GM19043 (cell line): ENCODE results near the gene SCNN1B.
"Not testable (repeated sequence)": the region's sequence is repeated elsewhere in the genome, so short reads cannot be mapped to it uniquely, and the experiment has no call there.

Experiments
- ATAC-seq: cut with Tn5 transposase; IDR thresholded peaks from one replicate; pipeline ENCODE4 v1.9.1; 2021; ENCODE audit warnings: low read depth; ENCODE audit not compliant: unreplicated experiment

Gene SCNN1B

GRCh38 chr16:23353440-23353839, 51.3 kb downstream of the SCNN1B start:
- ATAC-seq, result no peak

- ATAC-seq, result no peak
These were observed 52.1 kb downstream of the SCNN1B start for GRCh38 chr16:23354246-23354645.

DNA sequence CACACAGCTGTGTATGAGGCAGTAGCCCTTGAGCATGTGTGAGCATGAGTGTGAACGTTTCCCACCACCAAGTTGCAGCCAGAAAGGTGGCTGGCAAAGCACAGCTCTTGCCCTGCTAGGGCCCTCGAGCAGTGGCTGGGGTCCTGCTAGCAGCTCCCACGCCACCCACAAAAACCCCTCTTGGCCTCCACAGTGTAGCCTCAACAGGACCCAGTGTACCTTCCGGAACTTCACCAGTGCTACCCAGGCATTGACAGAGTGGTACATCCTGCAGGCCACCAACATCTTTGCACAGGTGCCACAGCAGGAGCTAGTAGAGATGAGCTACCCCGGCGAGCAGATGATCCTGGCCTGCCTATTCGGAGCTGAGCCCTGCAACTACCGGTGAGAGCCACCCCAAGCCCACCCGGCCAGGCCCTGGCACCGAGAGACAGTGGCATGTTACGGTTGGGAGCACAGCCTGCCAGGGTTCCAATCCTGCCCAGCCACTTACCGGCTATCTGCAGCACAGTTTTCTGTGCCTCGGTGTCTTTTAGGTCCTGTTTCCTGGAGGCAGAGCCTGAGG, 53.1 kb downstream of the SCNN1B start:
- ATAC-seq, result no peak

- no peak for ATAC-seq
These were observed 54.8 kb downstream of the SCNN1B start for GRCh38 chr16:23356941-23357340.

GRCh38 chr16:23357761-23358290, 55.7 kb downstream of the SCNN1B start:
- ATAC-seq, result no peak

GRCh38 chr16:23359092-23359760, 57.1 kb downstream of the SCNN1B start:
- ATAC-seq, result no peak

GRCh38 chr16:23362460-23363317, 60.6 kb downstream of the SCNN1B start:
- ATAC-seq, result no peak

GRCh38 chr16:23365602-23366240, 63.6 kb downstream of the SCNN1B start:
- ATAC-seq, result no peak

DNA sequence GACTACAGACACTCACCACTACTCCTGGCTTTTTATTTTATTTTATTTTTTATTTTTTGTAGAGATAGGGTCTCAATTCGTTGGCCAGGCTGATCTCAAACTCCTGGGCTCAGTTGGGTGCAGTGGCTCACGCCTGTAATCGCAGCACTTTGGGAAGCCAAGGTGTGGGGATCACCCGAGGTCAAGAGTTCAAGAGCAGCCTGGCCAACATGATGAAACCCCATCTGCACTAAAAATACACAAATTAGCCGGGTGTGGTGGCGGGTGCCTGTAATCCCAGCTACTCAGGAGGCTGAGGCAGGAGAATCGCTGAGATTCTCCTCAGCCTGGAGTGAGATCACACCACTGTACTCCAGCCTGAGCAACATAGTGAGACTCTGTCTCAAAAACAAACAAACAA, 64.2 kb downstream of the SCNN1B start:
- ATAC-seq, result not testable (repeated sequence)

GRCh38 chr16:23367564-23367963, 65.5 kb downstream of the SCNN1B start:
- no peak for ATAC-seq

DNA sequence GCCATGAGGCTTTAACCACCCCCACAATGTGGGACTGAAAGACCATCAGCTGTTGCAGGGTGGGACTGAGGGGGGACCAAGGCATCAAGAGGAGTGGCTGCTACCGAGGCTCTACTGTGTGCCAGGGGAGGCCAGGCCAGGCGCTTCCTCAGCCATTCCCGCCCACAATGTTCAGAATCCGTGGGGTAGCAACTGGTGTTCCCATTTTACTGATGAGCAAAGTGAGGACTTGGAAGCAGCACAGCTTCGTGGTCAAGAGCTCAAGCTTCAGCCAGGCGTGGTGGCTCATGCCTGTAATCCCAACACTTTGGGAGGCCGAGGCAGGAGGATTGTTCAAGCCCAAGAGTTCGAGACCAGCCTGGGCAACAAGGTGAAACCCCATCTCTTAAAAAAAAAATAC, 65.9 kb downstream of the SCNN1B start:
- no peak for ATAC-seq

- no peak for ATAC-seq
These were observed 66.4 kb downstream of the SCNN1B start for GRCh38 chr16:23368469-23368868.

DNA sequence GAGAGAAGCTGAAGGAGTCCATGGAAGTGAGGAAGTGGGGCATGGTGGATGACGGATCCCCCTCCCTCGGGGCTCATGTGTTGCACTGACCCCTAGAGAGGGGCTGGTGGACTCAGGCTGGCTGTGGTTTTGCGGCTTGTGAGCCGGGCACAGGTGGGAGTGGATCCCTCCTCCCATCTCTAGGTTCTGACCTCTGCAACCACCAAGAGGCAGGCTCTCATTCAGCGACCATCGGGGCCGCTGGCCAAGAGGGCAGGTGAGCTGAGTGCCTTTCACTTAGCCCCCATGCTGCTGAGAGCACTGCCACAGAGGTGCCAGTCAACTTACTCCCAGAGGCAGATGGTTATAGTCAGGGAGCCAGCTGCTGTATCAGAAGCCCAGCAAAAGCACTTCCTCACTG, 67.3 kb downstream of the SCNN1B start:
- ATAC-seq, result no peak

GRCh38 chr16:23371368-23371767, 69.3 kb downstream of the SCNN1B start:
- ATAC-seq, result no peak

DNA sequence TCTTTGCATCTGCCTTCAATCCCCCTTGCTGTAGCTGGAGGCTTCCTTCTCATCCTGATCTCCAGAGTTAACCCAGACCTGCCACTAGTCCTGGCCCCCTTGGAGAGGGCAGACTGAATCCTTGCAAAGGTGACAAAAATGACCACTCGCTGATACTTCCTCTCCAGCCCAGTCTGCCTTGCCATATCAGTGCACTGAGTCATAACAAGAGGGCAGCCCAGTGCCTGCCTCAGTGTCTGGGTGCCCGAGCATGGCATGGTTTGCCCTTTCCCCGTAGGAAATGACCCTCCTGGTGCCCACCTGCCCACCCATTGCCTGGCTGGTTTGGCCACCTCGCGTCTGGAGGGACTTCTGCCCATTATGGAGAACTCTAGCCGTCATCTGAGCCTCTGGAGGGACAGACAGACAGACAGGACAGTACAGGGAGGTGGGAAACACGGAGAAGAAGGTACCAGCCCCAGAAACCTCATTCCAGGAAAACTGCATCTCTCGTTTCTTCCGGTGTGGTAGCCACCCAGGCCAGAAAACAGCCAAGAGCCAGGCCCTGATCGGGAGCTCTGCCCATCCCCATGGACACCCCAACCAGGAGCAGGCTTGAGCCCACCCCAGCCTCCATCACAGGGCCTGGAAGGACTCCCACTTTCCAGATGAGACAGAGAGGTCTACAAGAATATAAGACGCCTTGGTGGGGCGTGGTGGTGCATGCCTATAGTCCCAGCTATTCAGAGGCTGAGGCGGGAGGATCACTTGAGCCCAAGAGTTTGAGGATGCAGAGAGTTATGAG, 71.5 kb downstream of the SCNN1B start:
- ATAC-seq, result no peak

GRCh38 chr16:23374721-23375510, 72.8 kb downstream of the SCNN1B start:
- no peak for ATAC-seq

- ATAC-seq, result no peak
These were observed 73.5 kb downstream of the SCNN1B start for GRCh38 chr16:23375643-23376042.

GRCh38 chr16:23377071-23377931, 75.2 kb downstream of the SCNN1B start:
- no peak for ATAC-seq
